Measurements from ENCODE around the gene FNBP1.
"Not testable (repeated sequence)": the region's sequence is repeated elsewhere in the genome, so short reads cannot be mapped to it uniquely, and the experiment has no call there.

Gene FNBP1

GRCh38 chr9:129946246-129946995 lies 96.6 kb downstream of the FNBP1 start:
- no peak for DNase-seq

- DNase-seq: no peak
Measured at GRCh38 chr9:129945314-129945713, 97.7 kb downstream of the FNBP1 start.

GRCh38 chr9:129944506-129945116 lies 98.4 kb downstream of the FNBP1 start:
- DNase-seq: no peak

- DNase-seq: no peak
Measured at GRCh38 chr9:129939431-129939830, 103.6 kb downstream of the FNBP1 start.

- no peak for DNase-seq
Measured at GRCh38 chr9:129938291-129938979, 104.6 kb downstream of the FNBP1 start.

- DNase-seq: not testable (repeated sequence)
Measured at GRCh38 chr9:129937879-129938278, 105.1 kb downstream of the FNBP1 start.

DNA sequence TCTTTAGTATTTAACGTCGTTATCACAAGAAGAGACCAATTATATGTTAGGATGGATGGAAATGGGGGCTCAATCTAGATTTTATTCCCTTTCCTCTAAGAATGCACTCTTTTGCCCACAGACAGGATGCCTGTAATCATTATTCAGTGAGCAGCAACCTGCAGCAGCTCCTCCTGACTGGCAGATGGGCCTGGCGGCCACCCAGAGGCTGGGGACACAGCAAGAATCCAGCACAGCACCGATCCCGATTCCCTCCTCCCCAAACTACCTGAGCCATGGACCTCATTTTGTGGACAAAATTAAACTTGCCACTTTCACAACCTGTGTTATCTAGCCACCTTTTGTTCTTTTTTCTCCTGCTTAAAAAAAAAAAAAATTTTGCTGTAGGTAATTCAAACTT lies 106.8 kb downstream of the FNBP1 start:
- DNase-seq: no peak

DNA sequence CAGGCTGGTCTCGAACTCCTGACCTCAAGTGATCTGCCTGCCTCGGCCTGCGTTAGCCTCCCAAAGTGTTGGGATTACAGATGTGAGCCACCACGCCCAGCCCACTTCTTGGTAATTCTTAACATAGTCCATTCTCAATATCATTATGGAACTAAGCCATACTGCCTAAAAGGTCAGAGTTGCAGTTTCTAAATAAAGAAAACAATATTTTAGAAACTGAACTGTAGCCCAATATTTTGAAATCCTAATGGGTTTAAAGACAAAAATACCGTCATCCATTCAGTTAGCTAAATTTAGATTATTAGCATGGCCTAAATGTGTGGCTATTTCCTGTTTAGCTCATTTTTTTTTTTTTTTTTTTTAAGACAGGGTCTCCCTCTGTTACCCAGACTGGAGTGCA lies 108.2 kb downstream of the FNBP1 start:
- DNase-seq: no peak

DNA sequence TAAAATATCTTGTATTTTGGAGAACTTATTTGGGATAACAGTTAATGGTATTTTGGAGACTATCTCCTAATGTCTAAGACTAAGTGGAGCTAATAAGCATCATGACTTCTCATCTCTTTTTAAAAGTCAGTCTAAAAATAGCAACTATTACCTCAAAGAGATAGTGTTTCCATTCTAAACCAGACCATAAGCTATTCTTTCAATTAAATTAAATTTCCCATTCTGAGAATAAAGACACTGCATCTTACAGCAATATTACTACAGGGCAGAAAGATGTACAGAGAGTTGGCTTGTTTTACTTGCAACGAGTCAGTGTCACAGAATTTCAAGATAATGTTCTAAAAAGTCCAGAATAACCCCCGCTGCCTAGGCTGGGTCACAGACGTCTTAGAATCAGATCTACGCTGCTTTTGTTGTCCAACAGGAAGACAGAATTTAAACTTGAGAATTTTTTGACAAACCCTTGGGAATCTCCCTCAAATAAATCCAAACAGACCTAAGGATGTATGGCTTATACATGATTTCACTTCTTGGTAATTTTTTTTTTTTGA lies 108.9 kb downstream of the FNBP1 start:
- DNase-seq: no peak

DNA sequence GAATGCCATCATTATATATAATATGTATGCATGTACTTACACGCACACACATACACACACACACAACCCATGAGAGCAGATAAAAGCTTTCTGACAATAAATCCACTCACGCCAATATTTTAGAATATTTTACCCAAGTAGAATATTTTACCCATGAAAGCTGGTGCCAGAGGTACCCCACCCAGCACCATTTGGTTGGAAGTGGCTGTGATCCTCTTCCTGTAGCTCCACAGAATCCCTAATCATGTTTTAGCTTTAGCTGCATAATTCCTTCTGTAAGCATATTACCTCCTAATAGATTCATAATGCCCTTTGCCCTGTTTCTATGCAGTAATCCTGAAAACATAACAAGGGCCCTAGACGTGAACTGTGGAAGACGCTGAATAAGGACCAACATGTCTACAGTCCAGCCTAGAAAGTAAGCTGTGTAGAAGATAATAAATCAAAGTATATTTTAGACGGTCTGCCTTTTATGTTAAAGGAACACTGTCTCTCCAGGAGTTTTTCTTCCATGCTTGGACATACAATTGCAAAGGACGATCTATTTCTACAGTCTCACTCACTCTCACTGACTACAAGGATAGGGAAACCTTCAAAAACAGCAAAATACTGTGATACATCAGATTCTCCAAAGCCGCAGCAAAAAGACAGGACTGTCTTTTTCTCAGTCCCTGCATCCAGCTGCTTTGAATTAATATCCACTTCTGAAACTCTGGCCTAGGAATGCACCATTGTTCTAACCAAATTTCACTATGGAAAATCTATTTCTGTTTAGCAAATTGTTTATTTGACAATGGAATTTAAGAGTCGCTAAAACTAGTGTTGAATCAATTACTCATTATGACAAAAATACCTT lies 109.6 kb downstream of the FNBP1 start:
- no peak for DNase-seq

GRCh38 chr9:129932303-129933151 lies 110.5 kb downstream of the FNBP1 start:
- no peak for DNase-seq

DNA sequence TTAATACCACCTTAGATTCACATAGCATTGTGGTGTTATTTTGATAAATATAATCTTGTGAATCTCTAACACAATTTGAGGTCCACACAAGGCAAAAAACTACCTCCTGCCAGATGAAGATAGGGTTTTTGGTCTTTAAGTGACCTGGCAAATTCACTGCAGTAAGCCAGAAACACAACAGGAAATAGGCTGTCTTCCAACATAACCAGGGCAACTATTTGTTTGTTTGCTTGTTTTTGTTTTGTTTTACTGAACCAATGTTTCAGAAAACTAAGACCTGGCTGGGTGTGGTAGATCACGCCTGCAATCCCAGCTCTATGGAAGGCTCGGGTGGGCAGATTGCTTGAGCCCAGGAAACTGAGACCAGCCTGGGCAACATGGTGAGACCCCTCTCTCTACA lies 112.2 kb downstream of the FNBP1 start:
- DNase-seq: no peak

DNA sequence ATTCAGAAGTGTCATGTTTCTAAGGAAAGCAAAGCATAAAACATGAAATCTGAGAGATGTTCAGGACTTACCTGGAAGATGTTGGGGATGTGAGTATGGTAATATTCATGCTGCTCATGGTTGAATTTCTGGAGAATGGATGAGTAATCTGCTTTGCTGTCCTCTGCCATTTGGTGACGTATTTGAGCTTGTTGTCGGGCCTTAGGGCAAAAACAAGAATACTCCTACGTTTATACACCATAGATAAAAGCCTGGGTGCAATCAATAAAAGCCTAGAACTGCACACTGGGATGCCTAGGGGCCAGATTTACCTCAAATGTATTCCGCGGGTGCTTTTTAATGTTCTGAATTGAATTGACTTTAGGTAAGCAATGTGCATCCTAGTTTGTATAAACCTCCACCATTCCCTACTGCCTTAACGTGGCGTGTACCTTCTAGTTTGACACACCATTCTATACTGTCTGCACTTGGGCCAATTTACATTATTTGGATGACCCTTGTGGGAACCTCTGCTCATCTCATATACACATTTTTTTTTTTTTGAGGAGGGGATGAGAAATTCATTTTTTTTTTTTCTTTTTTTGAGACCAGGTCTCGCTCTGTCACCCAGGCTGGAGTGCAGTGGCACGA lies 113.4 kb downstream of the FNBP1 start:
- no peak for DNase-seq

- DNase-seq: no peak
Measured at GRCh38 chr9:129923589-129923988, 119.4 kb downstream of the FNBP1 start.

- DNase-seq: no peak
Measured at GRCh38 chr9:129921905-129922304, 121.1 kb downstream of the FNBP1 start.

GRCh38 chr9:129919841-129920240 lies 123.1 kb downstream of the FNBP1 start:
- no peak for DNase-seq

DNA sequence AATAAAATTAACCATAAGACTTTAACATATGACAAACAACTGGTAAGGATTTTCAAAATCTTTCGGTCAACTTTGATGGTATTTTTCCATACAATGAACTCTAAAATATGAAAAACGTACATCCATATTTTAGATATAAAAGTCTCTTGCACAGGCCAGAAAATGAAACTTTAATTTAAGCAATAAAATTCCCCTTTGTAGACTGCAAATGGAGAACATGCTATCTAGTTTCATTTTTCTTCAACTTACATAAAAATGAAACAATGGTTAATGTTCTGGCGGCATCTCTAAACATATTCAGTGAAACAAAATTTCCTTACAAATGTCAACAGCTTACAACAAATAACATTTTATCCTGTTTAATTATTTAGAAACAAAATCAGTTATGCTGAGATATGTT lies 123.7 kb downstream of the FNBP1 start:
- no peak for DNase-seq

DNA sequence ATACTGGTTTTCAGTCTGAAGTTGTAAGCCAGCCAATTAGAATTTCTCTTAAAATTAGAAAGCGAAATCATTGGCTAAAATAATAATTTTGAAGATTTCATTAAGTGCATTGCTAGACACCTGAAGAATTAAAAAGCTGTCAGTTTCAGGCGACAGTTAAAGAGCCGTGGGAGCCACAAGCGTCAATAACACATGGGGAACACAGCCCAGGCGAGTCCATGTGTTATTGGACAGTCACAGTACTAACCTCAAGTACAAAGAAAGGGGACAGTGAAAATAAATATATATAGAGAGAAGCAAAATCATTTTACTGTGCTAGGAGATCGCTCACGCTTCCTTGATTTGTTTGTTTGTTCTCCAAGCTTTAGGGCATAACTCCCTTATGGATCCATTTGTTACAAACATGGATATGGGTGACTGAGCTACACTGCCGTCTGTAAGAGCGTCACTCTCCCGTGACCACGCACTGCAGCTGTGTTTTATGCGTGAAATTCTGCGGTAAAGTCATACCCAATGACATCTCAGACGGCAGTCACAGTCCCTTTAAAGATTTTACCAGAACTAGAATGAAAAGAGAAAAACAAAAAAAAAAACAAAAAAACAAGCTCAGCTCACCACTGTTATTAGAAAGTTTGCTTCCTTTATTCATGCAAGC lies 124.6 kb downstream of the FNBP1 start:
- no peak for DNase-seq

DNA sequence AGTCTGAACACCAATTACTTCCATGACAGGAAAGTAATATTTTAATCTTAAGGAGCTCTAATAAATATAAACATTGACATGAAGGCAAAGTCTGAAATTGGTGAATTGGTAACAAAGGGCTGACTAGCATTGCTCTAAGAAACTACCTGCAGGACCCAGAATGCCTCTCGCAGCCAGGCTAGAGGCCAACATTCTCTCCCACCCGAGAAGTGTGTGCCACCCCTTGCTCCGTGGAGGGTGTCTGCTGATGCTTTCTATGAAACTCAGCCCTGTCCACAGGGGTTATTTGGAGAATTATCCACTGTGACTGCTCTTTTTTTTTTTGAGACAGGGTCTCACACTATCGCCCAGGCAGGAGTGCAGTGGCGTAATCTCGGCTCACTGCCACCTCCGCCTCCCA lies 126.3 kb downstream of the FNBP1 start:
- no peak for DNase-seq

- no peak for DNase-seq
Measured at GRCh38 chr9:129914051-129914450, 128.9 kb downstream of the FNBP1 start.
